Stimulated activated CD4-positive, alpha-beta T cell treated with anti-CD3 and anti-CD28 coated beads, Interleukin-2, amount 100 ng/mL, for 4 hours (primary cell): ENCODE data around the gene APC2.
"Not testable (repeated sequence)": the region's sequence is repeated elsewhere in the genome, so short reads cannot be mapped to it uniquely, and the experiment has no call there.

Experiments
- DNase-seq: peaks from one replicate; pipeline ENCODE4 v3.0.0-alpha.2; 2020; ENCODE audit warnings: low read depth

Gene APC2

GRCh38 chr19:1511318-1512317 lies 61.7 kb downstream of the APC2 start:
- DNase-seq: no peak

- peak; percentile 52 for DNase-seq
Measured at GRCh38 chr19:1512671-1513498, 63.0 kb downstream of the APC2 start, which contains the start of gene ADAMTSL5. Gene ADAMTSL5 (minus strand): TSS chr19:1513019. CDS start chr19:1510943, 2,076 bp downstream.

- DNase-seq: peak; percentile 62
Measured at GRCh38 chr19:1513499-1514294, 63.8 kb downstream of the APC2 start.

DNA sequence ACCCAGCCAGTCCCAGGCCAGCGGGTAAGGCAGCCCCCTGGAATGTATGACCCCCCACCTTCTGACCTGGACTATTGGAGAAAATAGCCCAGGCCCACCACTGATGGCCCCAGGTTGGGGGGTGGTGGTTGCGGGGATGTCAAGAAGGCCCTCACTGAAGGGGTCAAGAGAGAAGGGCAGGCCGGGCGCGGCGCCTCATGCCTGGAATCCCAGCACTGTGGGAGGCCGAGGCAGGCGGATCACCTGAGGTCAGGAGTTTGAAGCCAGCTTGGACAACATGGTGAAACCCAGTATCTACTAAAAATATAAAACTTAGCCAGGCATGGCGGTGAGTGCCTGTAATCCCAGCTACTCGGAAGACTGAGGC lies 64.4 kb downstream of the APC2 start:
- no peak for DNase-seq

DNA sequence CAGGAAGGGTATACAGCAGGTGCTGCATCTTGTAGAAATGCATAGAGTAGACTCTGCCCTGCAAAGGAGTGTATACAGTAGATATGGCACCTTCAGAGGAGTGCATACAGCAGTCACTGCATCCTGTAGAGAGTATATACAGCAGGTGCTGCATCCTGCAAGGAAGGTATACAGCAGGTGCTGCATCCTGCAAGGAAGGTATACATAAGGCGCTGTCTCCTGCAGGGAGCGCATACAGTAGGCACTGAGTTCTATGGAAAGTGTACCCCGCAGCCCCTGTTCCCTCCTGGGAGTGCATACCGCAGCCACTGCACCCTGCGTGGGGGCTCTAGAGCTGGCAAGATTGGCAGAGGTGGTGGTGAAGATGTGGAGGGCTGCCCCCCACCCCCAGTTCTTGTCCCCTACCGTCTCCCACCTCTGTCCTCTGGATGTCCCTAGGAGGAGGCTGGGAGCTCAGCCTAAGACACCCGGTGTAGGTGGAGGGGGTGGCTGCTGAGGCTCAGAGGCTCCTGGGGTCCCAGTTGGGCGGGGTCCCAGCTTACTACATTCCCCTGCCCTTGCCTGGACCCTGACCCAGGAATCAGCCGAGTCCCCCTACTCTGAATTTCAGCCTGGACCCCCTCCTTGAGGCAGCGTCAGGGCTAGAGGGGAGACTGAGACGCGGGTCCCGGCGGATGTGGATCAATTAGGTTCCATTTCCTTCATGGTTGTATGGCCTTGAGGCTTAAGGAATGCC lies 65.2 kb downstream of the APC2 start:
- no peak for DNase-seq

GRCh38 chr19:1516395-1516753 lies 66.5 kb downstream of the APC2 start:
- no peak for DNase-seq

DNA sequence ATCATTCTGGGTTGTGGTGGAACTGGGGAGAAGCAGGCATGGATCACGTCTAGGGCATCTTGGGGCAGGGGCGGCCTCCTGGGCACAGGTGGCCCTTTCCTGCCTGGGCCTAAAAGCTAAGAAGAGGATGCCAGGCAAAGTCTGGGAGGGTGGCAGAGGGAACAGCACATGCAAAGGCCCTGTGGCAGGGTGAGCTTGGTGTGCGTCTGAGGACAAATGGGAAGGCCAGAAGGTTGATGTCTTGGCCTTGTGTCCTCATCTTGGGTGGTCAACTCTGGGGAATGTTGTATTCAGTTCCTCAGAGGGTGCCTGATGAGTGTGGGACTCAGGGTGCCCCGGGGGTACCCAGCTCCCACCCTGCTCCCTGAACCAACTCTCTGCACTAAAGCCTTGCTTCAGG lies 68.5 kb downstream of the APC2 start:
- no peak for DNase-seq

GRCh38 chr19:1519802-1520201 lies 69.9 kb downstream of the APC2 start:
- DNase-seq: not testable (repeated sequence)

- no peak for DNase-seq
Measured at GRCh38 chr19:1520203-1520780, 70.4 kb downstream of the APC2 start.

GRCh38 chr19:1521636-1522035 lies 71.7 kb downstream of the APC2 start:
- no peak for DNase-seq

DNA sequence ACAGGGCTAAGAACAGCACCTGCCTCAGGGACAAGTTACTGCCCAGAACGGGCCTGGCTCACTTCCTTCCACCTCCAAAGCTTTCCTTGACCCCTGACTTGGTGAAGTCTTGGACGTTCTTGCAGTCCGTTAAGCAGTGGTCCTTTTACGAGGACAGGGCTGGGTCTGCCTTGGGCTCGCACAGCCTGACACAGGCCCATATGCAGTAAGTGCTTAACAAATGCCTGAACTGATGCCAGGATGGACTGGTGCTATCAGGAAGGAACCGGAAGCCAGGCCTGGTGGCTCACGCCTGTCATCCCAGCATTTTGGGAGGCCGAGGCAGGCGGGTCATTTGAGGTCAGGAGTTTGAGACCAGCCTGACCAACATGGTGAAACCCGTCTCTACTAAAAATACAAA lies 72.1 kb downstream of the APC2 start:
- DNase-seq: no peak

DNA sequence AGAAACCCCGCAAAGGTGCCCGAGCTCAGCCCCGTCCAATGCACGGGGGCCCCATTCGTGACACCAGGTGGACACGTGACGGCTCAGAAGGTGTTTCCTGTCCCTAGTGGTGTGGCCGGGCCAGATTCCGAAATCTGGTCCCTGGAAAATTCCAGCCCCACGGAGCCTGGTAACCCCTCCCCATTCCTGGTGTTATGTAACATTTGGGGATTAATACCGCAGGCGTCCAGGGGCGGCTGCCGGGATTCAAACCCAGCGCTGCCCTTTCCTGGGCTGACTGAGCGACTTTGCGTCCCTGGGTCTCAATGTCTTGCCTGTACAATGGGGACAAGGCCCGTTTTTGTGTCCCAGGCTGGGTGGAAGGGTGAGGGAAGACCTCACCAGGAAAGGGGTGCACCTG lies 72.9 kb downstream of the APC2 start:
- DNase-seq: no peak
